K562 (cell line): ENCODE data around the gene PBXIP1. TPM values are rescaled to one million over a fixed set of nuclear protein-coding genes. Genes with fewer than 3 reads are reported as not detected.

ENCODE experiments used
- ATAC-seq: fragments of 200-7000 bp; cut with Tn5 transposase; 3 replicates; pipeline ENCODE4 v1.9.1; 2020; ENCODE audit warnings: moderate library complexity
- BruUV-seq: library from RNA; stranded (reverse); fragments of 400-500 nt; replicated peaks from 2 replicates; lab custom pipeline; 2021; lab: Mats Ljungman, UMichigan
- CTCF ChIA-PET: fragments of 300-600 bp; formaldehyde crosslinking; extraction: SDS; loops from one replicate; lab custom pipeline; 2021; ENCODE audit warnings: low intra/inter-chr PET ratio; lab: Yijun Ruan, JAX
- POLR2A ChIA-PET: fragments of 300-600, 350-650 bp; sonication (Branson Sonifier 250); formaldehyde crosslinking; extraction: SDS; loops from one replicate; lab custom pipeline; 2021; ENCODE audit warnings: antibody characterized with exemption, inconsistent platforms; lab: Yijun Ruan, JAX
- DNase-seq, 4 experiments: peaks; one replicate each; pipeline versions ENCODE4 v3.0.0 to v3.0.0-alpha.2; 2011 to 2018; ENCODE audit warnings: low spot score in 3 of 4, mixed read lengths in 3 of 4; ENCODE audit errors: extremely low read depth in 1 of 4
- FAIRE-seq: peaks from 2 replicates; lab custom pipeline; 2011; peaks lifted over from hg19 to GRCh38; lab: Jason Lieb, UNC
- H2AFZ ChIP-seq: 2 replicates; pipeline ENCODE4 v1.6.0; 2011; ENCODE audit warnings: low read depth, low read length, control low read depth, inconsistent platforms
- H3K27ac ChIP-seq: fragments of 200-600 bp; 3 replicates; pipeline ENCODE4 v1.8.0; 2011; ENCODE audit warnings: low read depth, mild to moderate bottlenecking, control low read depth, inconsistent platforms, low read length, moderate library complexity, mixed read lengths; ENCODE audit errors: extremely low read depth
- H3K27me3 ChIP-seq, 2 experiments: fragments of 300-600 bp in 1 of 2; 2 replicates in 1 of 2; 3 replicates in 1 of 2; pipeline versions ENCODE4 v1.6.0 to v1.8.0; 2011; ENCODE audit warnings: inconsistent platforms in 2 of 2, low read length in 2 of 2, mild to moderate bottlenecking in 1 of 2, mixed read lengths in 1 of 2, moderate library complexity in 1 of 2; ENCODE audit not compliant: control insufficient read depth in 2 of 2, insufficient read depth in 2 of 2
- H3K36me3 ChIP-seq: fragments of 300-600 bp; 3 replicates; pipeline ENCODE4 v1.8.0; 2011; ENCODE audit warnings: mild to moderate bottlenecking, low read length, inconsistent platforms; ENCODE audit not compliant: control insufficient read depth, insufficient read depth
- H3K4me1 ChIP-seq, 2 experiments: fragments of 200-600 bp in 1 of 2; replicated peaks in 1 of 2; 2 replicates in 1 of 2; 3 replicates in 1 of 2; pipeline versions ENCODE4 v1.5.1 to v1.8.0; 2011; ENCODE audit warnings: inconsistent platforms in 2 of 2, low read length in 2 of 2, mild to moderate bottlenecking in 1 of 2, mixed read lengths in 1 of 2, moderate library complexity in 1 of 2; ENCODE audit not compliant: control insufficient read depth in 2 of 2, insufficient read depth in 2 of 2
- H3K4me2 ChIP-seq: 2 replicates; pipeline ENCODE4 v1.6.1; 2011; ENCODE audit warnings: low read length, control low read depth, inconsistent platforms, mixed read lengths; ENCODE audit not compliant: insufficient read depth
- H3K4me3 ChIP-seq: fragments of 200-600 bp; sonication (generic), shearing (Covaris generic); 2 replicates; pipeline ENCODE4 v1.5.1; 2016; ENCODE audit warnings: control low read depth, inconsistent platforms
- H3K79me2 ChIP-seq: fragments of 200-600 bp; 3 replicates; pipeline ENCODE4 v1.8.0; 2011; ENCODE audit warnings: low read length, inconsistent platforms; ENCODE audit not compliant: control insufficient read depth, insufficient read depth
- H3K9ac ChIP-seq, 2 experiments: 2 replicates each; pipeline versions ENCODE4 v1.6.0 to v1.6.1; 2011; ENCODE audit warnings: low read depth in 2 of 2, low read length in 2 of 2, control low read depth in 1 of 2, inconsistent platforms in 1 of 2, mild to moderate bottlenecking in 1 of 2, mixed read lengths in 1 of 2; ENCODE audit not compliant: insufficient read depth in 1 of 2
- H3K9me1 ChIP-seq: one replicate; pipeline ENCODE4 v1.6.0; 2011; ENCODE audit warnings: inconsistent platforms, mild to moderate bottlenecking, low read length, moderate library complexity; ENCODE audit not compliant: control insufficient read depth, insufficient read depth
- H3K9me3 ChIP-seq: replicated peaks from 2 replicates; pipeline ENCODE4 v1.5.1; 2011; ENCODE audit warnings: low read depth, low read length, inconsistent platforms; ENCODE audit not compliant: control insufficient read depth, insufficient read depth
- H4K20me1 ChIP-seq: replicated peaks from 2 replicates; pipeline ENCODE4 v1.6.1; 2011; ENCODE audit warnings: low read length, inconsistent platforms, mixed read lengths; ENCODE audit not compliant: control insufficient read depth, insufficient read depth
- ARID1B ChIP-seq: fragments of 450-650 bp; IDR thresholded peaks from 2 replicates; pipeline ENCODE4 v1.6.1; 2016; ENCODE audit warnings: antibody characterized with exemption, mild to moderate bottlenecking, inconsistent platforms
- CCNT2 ChIP-seq: IDR thresholded peaks from 2 replicates; pipeline ENCODE4 v1.6.1; 2011; ENCODE audit warnings: borderline replicate concordance, low read depth, mild to moderate bottlenecking, moderate library complexity, mixed read lengths, low read length; ENCODE audit not compliant: insufficient read length; ENCODE audit errors: extremely low read depth
- HMGN3 ChIP-seq: IDR thresholded peaks from 2 replicates; pipeline ENCODE4 v1.6.1; 2011; ENCODE audit warnings: borderline replicate concordance, low read depth, mild to moderate bottlenecking, mixed read lengths, low read length; ENCODE audit not compliant: insufficient read length; ENCODE audit errors: extremely low read depth
- HNRNPLL ChIP-seq: fragments of 200-400 bp; formaldehyde crosslinking; IDR thresholded peaks from 2 replicates; pipeline ENCODE4 v1.6.1; 2017; ENCODE audit warnings: low read length, low read depth, mild to moderate bottlenecking; ENCODE audit not compliant: poor library complexity, severe bottlenecking
- HNRNPUL1 ChIP-seq: fragments of 200-400 bp; formaldehyde crosslinking; IDR thresholded peaks from 2 replicates; pipeline ENCODE4 v1.6.1; 2017; ENCODE audit warnings: low read length
- MAZ ChIP-seq, 2 experiments: fragments of 450-650 bp in 1 of 2; sonication (generic) in 1 of 2; formaldehyde crosslinking; IDR thresholded peaks in 1 of 2; conservative IDR thresholded peaks in 1 of 2; 2 replicates each; pipeline versions ENCODE4 v1.4.0 to v1.5.0; 2020; ENCODE audit warnings: mild to moderate bottlenecking in 1 of 2, missing genetic modification reagents in 1 of 2
- MEIS2 ChIP-seq: fragments of 450-650 bp; IDR thresholded peaks from 2 replicates; pipeline ENCODE4 v1.6.1; 2014; ENCODE audit warnings: mild to moderate bottlenecking; ENCODE audit not compliant: partially characterized antibody
- NFIC ChIP-seq: fragments of 450-650 bp; IDR thresholded peaks from 2 replicates; pipeline ENCODE4 v1.6.1; 2017; ENCODE audit warnings: mild to moderate bottlenecking, inconsistent platforms
- NFRKB ChIP-seq: fragments of 450-650 bp; IDR thresholded peaks from 2 replicates; pipeline ENCODE4 v1.6.1; 2016; ENCODE audit warnings: low read depth
- NR1H2 ChIP-seq: sonication (generic); formaldehyde crosslinking; IDR thresholded peaks from 2 replicates; pipeline ENCODE4 v1.4.0; 2020; ENCODE audit warnings: mild to moderate bottlenecking, missing genetic modification reagents
- PHB2 ChIP-seq: fragments of 450-650 bp; IDR thresholded peaks from 2 replicates; pipeline ENCODE4 v1.6.1; 2017; ENCODE audit warnings: low read depth
- TAF1 ChIP-seq: IDR thresholded peaks from 2 replicates; pipeline ENCODE4 v1.6.1; 2011; ENCODE audit warnings: mild to moderate bottlenecking, low read length, moderate library complexity; ENCODE audit not compliant: insufficient read depth, control insufficient read depth, severe bottlenecking; ENCODE audit errors: extremely low read depth
- TOE1 ChIP-seq, 2 experiments: fragments of 450-650 bp in 1 of 2; sonication (generic) in 1 of 2; formaldehyde crosslinking in 1 of 2; IDR thresholded peaks; 2 replicates each; pipeline versions ENCODE4 v1.7.1 to v1.8.0; 2016 to 2022; ENCODE audit warnings: borderline replicate concordance in 2 of 2, mild to moderate bottlenecking in 2 of 2, antibody characterized with exemption in 1 of 2, inconsistent platforms in 1 of 2, low read depth in 1 of 2, missing genetic modification reagents in 1 of 2, moderate library complexity in 1 of 2
- WHSC1 ChIP-seq: IDR thresholded peaks from one replicate; pipeline ENCODE4 v1.6.1; 2012; ENCODE audit warnings: low read length, control low read depth, inconsistent platforms
- ZNF699 ChIP-seq: fragments of 250-450 bp; sonication (Bioruptor Pico); IDR thresholded peaks from 2 replicates; pipeline ENCODE4 v1.8.0; 2021; ENCODE audit warnings: mild to moderate bottlenecking, moderate library complexity; ENCODE audit not compliant: insufficient replicate concordance
- WGBS: fragments of 100-300 bp; shearing (Covaris generic); methylation state at CpG from one replicate; pipeline ENCODE4 v1.1.6; 2016; ENCODE audit warnings: low coverage, mixed read lengths; ENCODE audit not compliant: insufficient coverage; ENCODE audit errors: missing lambda C conversion rate; 5-methylcytosine and 5-hydroxymethylcytosine counted together
- in situ Hi-C: fragments of 300-500 bp; cut with MboI; formaldehyde crosslinking; loops from 4 replicates; pipeline ENCODE4 v1.15.0; 2018; ENCODE audit warnings: inconsistent platforms, mixed read lengths
- intact Hi-C: fragments of 100-400 bp; cut with micrococcal nuclease; formaldehyde crosslinking; loops from 2 replicates; pipeline ENCODE4 v1.14.2; 2022
- polyA plus RNA-seq, 8 experiments: library from polyadenylated mRNA; depleted of rRNA in 4 of 8; stranded (reverse) in 5 of 8; unstranded in 3 of 8; fragments of >200 nt; fragmentation: Nextera tagmentation in 2 of 8; fragmentation: Illumina TruSeq in 1 of 8; extraction: Ambion mirVana in 2 of 8; extraction: Trizol in 1 of 8; gene quantifications; 2 replicates each; pipeline versions ENCODE4 v1.2.1 to v1.2.3, GENCODE V29; 2011 to 2014; ENCODE audit warnings: inconsistent platforms in 1 of 8, missing spikeins in 1 of 8
- total RNA-seq, 7 experiments: library from RNA; depleted of rRNA in 6 of 7; stranded (reverse); fragments of >200 nt in 6 of 7; fragmentation: Illumina TruSeq in 2 of 7; extraction: Trizol in 2 of 7; gene quantifications; 2 replicates each; pipeline versions ENCODE4 v1.2.1 to v1.2.3, GENCODE V29; 2011 to 2021; ENCODE audit warnings: low replicate concordance in 1 of 7
- TF ChIP-seq, protein P1 (sequence below): sonication (generic); formaldehyde crosslinking; IDR thresholded peaks from 2 replicates; pipeline ENCODE4 v1.8.1; 2023; ENCODE audit warnings: mild to moderate bottlenecking, missing genetic modification reagents
- TF ChIP-seq, protein P2 (sequence below): fragments of 450-650 bp; formaldehyde crosslinking; conservative IDR thresholded peaks from 2 replicates; pipeline ENCODE4 v1.4.0; 2022; ENCODE audit warnings: mild to moderate bottlenecking, missing genetic modification characterization

PBXIP1 gene
- total and polyA plus RNA-seq, 9 of the 15 experiments (the other 6 are each of a cell fraction or from before 2014, with no cell fraction given): 0.13 to 8.3 (median 5.8) TPM

DNA sequence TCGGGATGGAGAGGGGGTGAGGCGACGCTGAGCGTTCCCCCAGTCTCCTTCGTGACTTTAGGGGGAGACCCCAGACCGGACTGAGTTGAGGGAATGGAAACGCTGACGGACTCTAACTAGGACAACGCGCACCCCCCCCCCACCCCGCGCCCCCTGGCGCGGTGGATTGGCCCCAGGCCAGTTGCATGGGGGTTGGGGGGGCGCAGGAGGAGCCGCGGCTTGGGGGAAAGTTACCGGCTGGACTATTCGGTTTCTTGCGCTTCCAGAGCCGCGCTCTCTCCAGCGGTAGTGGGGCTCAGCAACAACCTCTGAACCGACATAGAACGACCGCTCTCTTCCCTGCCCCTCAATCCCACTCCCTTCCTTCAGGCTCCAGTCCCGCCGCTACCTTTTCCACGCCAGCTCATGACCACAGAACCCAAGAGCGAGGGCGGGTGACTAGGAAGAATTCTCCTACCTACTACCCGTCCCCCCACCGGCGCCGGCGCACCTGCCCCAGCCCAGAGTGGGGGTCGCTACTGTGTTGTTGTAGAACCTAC, 47.4 kb upstream of the PBXIP1 start:
- under 1% methylated on average over 19 of the region's 37 CpGs for WGBS
- Histone ChIP-seq H3K79me2 (peaks cover 64% of the 10 kb centered on the region), H3K9me1 (no peaks in the 10 kb centered on the region), H3K9ac (peak overlapping the region; percentile 99), H3K36me3 (peaks cover 33% of the 10 kb centered on the region; the same call in 2 of the 3 replicates), H3K27me3 (no peaks in the 10 kb centered on the region), H3K27ac (peak overlapping the region; percentile 99), H3K9me3 (no peaks in the 10 kb centered on the region), H3K4me2 (peak overlapping the region; percentile 99), H4K20me1 (peaks cover 3% of the 10 kb centered on the region; the same call in 1 of the 2 replicates), H3K4me1 (peaks cover 51 to 78% of the 10 kb centered on the region in 2 experiments), H2AFZ (no peak overlapping the region), H3K4me3 (peak overlapping the region; percentile 97)
- no peak for ATAC-seq
- in situ Hi-C loops (no loop called here), intact Hi-C loops (loop anchor here (5.0 kb wide), 3 partner anchors 44 to 446 kb away; partner anchors contain the start of genes EFNA3 and UBE2Q1)
- ChIA-PET CTCF (interaction anchor here (0.6 to 0.9 kb wide), 2 partner anchors 47 to 76 kb away, joined by 3 read pairs; no protein-coding TSS in a partner anchor), POLR2A (interaction anchor here (1.1 to 1.5 kb wide), 3 partner anchors 10 to 50 kb away, joined by 3 to 8 read pairs (median 3); no protein-coding TSS in a partner anchor)
- TSS peak; percentile 35 for BruUV-seq
- DNase-seq: peak in 2 of 4 experiments; percentile 51 to 64
- no peak for FAIRE-seq
- peak; percentile 67 for TF ChIP-seq HMGN3
- TF ChIP-seq, protein P1, sequence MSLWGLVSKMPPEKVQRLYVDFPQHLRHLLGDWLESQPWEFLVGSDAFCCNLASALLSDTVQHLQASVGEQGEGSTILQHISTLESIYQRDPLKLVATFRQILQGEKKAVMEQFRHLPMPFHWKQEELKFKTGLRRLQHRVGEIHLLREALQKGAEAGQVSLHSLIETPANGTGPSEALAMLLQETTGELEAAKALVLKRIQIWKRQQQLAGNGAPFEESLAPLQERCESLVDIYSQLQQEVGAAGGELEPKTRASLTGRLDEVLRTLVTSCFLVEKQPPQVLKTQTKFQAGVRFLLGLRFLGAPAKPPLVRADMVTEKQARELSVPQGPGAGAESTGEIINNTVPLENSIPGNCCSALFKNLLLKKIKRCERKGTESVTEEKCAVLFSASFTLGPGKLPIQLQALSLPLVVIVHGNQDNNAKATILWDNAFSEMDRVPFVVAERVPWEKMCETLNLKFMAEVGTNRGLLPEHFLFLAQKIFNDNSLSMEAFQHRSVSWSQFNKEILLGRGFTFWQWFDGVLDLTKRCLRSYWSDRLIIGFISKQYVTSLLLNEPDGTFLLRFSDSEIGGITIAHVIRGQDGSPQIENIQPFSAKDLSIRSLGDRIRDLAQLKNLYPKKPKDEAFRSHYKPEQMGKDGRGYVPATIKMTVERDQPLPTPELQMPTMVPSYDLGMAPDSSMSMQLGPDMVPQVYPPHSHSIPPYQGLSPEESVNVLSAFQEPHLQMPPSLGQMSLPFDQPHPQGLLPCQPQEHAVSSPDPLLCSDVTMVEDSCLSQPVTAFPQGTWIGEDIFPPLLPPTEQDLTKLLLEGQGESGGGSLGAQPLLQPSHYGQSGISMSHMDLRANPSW (CRISPR knock-in tag): no peak
- TF ChIP-seq CCNT2: peak; percentile 37
- 0 out of 2 replicates have a peak, but pooled peaks have one; percentile 29 for TF ChIP-seq TOE1 (IDR thresholded peaks at IDR 0.05; ENCODE audit: borderline replicate concordance)
- TF ChIP-seq TOE1 (CRISPR knock-in tag; IDR thresholded peaks at IDR 0.05; ENCODE audit: borderline replicate concordance, low read depth): no peak
- no peak for TF ChIP-seq WHSC1
- 0 out of 2 replicates have a peak, but pooled peaks have one; percentile 5 for TF ChIP-seq ARID1B
- peak; percentile 41 for TF ChIP-seq TAF1
- no peak for TF ChIP-seq HNRNPUL1
- peak; percentile 72; the same call in 1 of the 2 replicates for TF ChIP-seq NFRKB
- no peak for TF ChIP-seq ZNF699 (CRISPR knock-in tag)
- no peak for TF ChIP-seq MEIS2
- TF ChIP-seq MAZ (CRISPR knock-in tag; conservative IDR thresholded peaks at IDR 0.05 in 1 of 2, IDR thresholded peaks at IDR 0.05 in 1 of 2): peak in 1 of 2 experiments; percentile 19; a peak in 1 of 4 replicates
- TF ChIP-seq NR1H2 (CRISPR knock-in tag): peak; percentile 70; the same call in 1 of the 2 replicates
- TF ChIP-seq HNRNPLL: peak; percentile 3
- peak; percentile 94 for TF ChIP-seq NFIC
- TF ChIP-seq PHB2: no peak
- TF ChIP-seq, protein P2, sequence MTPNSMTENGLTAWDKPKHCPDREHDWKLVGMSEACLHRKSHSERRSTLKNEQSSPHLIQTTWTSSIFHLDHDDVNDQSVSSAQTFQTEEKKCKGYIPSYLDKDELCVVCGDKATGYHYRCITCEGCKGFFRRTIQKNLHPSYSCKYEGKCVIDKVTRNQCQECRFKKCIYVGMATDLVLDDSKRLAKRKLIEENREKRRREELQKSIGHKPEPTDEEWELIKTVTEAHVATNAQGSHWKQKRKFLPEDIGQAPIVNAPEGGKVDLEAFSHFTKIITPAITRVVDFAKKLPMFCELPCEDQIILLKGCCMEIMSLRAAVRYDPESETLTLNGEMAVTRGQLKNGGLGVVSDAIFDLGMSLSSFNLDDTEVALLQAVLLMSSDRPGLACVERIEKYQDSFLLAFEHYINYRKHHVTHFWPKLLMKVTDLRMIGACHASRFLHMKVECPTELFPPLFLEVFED (CRISPR knock-in tag): no peak
